ENCODE data around the gene CLCN6. TPM values are rescaled to one million over a fixed set of nuclear protein-coding genes. Genes with fewer than 3 reads are reported as not detected.

CLCN6 gene
- total RNA-seq, 2 donors from 2014 or later = 27.5 to 31.5 TPM

DNA sequence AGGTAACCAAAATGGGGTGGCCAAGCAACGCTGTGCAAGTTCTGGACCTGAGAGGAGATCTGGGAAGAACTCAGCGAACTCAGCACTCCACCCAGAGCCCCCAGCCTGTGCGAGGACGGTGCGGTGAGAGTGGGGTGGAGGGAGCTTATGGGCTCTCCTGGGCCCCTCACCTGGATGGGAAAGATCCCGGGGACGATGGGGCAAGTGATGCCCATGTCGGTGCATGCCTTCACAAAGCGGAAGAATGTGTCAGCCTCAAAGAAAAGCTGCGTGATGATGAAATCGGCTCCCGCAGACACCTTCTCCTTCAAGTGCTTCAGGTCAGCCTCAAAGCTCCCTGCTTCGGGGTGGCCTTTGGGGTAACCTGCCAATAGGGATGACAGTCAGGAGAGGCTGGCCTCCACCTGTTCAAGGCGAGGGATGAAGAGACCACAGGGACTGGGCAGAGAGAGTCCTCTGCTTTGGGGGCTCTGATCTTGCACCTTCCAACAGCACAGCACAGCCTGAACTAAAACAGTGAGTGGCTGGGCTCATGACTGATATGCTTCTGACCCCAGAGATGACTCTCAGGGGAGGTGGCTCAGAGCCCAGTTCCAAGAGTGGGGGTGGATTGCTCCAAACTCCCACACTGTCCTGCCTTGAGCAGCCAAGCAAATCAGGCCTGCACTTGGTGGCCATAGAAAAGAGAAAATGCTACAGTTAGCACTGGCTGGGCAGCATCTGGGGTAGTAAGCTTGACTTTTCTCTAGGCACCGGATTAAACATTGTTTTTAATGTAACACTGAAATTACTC, 9.8 kb upstream of the CLCN6 start:
- Histone ChIP-seq H3K4me3 (no peak overlapping the region), H3K36me3 (peaks cover 43% of the 10 kb centered on the region), H3K27ac (peak overlapping the region; percentile 92 to 93), H3K4me1 (ENCODE audit: control insufficient read depth in 1 of 2, low read depth in 2 of 2) (peaks cover 23 to 48% of the 10 kb centered on the region in 2 donors), H3K27me3 (replicated peaks; ENCODE audit: insufficient read depth) (no peaks in the 10 kb centered on the region), H3K9me3 (no peaks in the 10 kb centered on the region)
- ATAC-seq (ENCODE audit: insufficient number of reproducible peaks, low FRiP score, low read depth) (no peak), DNase-seq (ENCODE audit: low spot score) (no peak)
- TF ChIP-seq, protein P1, sequence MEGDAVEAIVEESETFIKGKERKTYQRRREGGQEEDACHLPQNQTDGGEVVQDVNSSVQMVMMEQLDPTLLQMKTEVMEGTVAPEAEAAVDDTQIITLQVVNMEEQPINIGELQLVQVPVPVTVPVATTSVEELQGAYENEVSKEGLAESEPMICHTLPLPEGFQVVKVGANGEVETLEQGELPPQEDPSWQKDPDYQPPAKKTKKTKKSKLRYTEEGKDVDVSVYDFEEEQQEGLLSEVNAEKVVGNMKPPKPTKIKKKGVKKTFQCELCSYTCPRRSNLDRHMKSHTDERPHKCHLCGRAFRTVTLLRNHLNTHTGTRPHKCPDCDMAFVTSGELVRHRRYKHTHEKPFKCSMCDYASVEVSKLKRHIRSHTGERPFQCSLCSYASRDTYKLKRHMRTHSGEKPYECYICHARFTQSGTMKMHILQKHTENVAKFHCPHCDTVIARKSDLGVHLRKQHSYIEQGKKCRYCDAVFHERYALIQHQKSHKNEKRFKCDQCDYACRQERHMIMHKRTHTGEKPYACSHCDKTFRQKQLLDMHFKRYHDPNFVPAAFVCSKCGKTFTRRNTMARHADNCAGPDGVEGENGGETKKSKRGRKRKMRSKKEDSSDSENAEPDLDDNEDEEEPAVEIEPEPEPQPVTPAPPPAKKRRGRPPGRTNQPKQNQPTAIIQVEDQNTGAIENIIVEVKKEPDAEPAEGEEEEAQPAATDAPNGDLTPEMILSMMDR (IDR thresholded peaks at IDR 0.05) = no peak

DNA sequence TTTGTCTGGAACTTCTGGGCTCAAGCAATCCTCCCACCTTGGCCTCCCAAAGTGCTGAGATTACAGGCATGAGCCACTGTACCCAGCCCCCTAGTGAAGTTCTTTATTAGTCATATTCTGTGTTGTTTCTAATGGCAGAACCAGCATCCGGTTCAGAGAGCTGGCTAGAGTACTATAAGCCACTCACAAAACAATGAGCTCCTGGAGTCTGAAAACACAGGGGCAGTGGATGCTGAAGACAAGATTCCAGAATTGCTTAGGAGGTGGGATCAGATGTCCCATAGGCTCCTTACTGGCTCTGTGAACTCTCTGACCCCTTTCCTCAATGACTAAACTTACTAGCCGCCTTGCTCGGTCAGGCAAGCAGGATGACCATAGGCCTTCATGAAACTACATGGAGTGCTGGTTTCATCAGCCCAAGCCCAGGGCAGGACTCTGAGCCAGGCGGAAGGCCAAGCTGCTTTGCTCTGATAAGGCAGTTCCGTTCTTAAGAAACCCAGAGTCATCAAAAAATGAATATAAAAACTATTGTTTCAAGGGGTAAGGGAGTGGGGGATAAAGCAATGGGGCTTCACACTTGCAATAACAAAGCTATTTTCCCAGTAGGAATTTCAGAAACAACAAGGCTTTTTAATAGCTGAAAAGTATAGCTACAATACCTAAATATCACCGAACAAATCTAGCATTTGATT, 8.3 kb upstream of the CLCN6 start:
- Histone ChIP-seq H3K27me3 (replicated peaks; ENCODE audit: insufficient read depth) (no peaks in the 10 kb centered on the region), H3K27ac (peak overlapping the region; percentile 92 to 93), H3K4me3 (no peak overlapping the region), H3K9me3 (no peaks in the 10 kb centered on the region), H3K36me3 (peaks cover 43% of the 10 kb centered on the region), H3K4me1 (ENCODE audit: control insufficient read depth in 1 of 2, low read depth in 2 of 2) (peaks cover 21 to 54% of the 10 kb centered on the region in 2 donors)
- TF ChIP-seq, protein P1 (IDR thresholded peaks at IDR 0.05) = no peak
- ATAC-seq (ENCODE audit: insufficient number of reproducible peaks, low FRiP score, low read depth) = peak; percentile 81
- peak; percentile 73 for DNase-seq (ENCODE audit: low spot score)

DNA sequence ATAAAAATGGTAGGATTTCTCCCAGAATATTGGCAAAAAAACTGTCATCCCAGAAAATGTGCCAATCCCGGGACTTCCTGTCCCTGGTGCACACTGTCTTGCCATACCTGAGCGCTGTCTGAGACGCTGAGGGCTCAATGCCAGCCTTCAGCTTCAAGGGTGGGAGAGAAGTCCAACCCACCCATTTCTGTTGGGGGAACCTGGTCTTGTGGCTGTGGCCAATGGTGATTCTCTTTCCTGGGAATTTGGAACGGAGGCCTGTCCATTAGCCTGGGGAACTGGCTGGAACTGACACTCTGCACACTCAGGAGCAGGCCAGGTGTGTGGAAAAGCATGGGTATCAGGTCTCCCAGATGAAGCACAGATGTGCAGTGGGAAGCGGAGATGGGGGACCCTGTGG, 6.9 kb upstream of the CLCN6 start:
- TF ChIP-seq, protein P1 (IDR thresholded peaks at IDR 0.05) = no peak
- no peak overlapping the region for H3K4me3 ChIP-seq
- H3K27me3 ChIP-seq (replicated peaks; ENCODE audit: insufficient read depth) = no peaks in the 10 kb centered on the region
- ATAC-seq (ENCODE audit: insufficient number of reproducible peaks, low FRiP score, low read depth) (no peak), DNase-seq (ENCODE audit: low spot score) (no peak)
- peaks cover 36% of the 10 kb centered on the region for H3K36me3 ChIP-seq
- H3K27ac ChIP-seq = peak overlapping the region; percentile 53 to 92
- peaks cover 26 to 66% of the 10 kb centered on the region in 2 donors for H3K4me1 ChIP-seq (ENCODE audit: control insufficient read depth in 1 of 2, low read depth in 2 of 2)
- H3K9me3 ChIP-seq = no peaks in the 10 kb centered on the region

DNA sequence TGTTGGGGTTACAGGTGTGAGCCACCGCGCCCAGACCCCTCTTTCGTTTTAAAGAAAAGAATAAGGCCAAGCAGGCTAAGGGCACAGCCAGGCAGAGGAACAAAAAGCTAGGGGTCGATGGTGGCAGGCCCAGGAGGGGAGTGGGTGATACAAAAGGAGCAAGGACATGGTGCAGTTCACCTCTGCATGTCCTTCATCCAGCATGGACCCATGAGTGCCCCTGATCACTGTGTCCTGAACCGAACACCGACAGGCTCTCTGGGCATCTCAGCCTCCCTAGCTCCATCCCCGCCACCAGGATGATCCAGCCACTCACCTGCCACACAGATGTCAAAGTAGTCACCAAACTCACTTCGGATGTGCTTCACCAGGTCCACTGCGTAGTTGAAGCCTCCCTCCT, 6.1 kb upstream of the CLCN6 start:
- no peak overlapping the region for H3K4me3 ChIP-seq
- DNase-seq (ENCODE audit: low spot score) (no peak), ATAC-seq (ENCODE audit: insufficient number of reproducible peaks, low FRiP score, low read depth) (no peak)
- peak overlapping the region in 1 of 2 donors; percentile 24 for H3K27ac ChIP-seq
- H3K9me3 ChIP-seq = no peaks in the 10 kb centered on the region
- peaks cover 34 to 74% of the 10 kb centered on the region in 2 donors for H3K4me1 ChIP-seq (ENCODE audit: control insufficient read depth in 1 of 2, low read depth in 2 of 2)
- peaks cover 28% of the 10 kb centered on the region for H3K36me3 ChIP-seq
- H3K27me3 ChIP-seq (replicated peaks; ENCODE audit: insufficient read depth) = no peaks in the 10 kb centered on the region
- TF ChIP-seq, protein P1 (IDR thresholded peaks at IDR 0.05) = no peak

DNA sequence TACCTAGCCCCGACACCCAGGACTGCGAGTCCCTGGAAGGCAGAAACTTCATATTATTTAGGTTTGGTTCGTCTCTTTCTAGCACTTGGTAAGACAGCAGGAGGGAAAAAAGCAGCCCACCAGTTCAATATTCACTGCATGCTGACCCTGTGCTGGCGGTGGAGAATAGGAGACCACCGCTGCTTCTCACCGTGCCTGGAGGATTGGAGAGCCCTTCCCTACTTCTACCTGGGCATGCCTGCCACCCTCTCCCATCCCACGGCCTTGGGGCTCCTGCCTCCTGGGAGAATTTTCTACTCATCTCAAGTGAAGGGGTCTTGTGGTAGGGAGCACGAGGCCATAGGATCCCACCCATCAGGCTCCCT, 5.6 kb upstream of the CLCN6 start:
- Histone ChIP-seq H3K9me3 (no peaks in the 10 kb centered on the region), H3K27ac (peak overlapping the region in 1 of 2 donors; percentile 24), H3K4me3 (no peak overlapping the region), H3K36me3 (peaks cover 23% of the 10 kb centered on the region), H3K27me3 (replicated peaks; ENCODE audit: insufficient read depth) (no peaks in the 10 kb centered on the region), H3K4me1 (ENCODE audit: control insufficient read depth in 1 of 2, low read depth in 2 of 2) (peaks cover 35 to 76% of the 10 kb centered on the region in 2 donors)
- TF ChIP-seq, protein P1 (IDR thresholded peaks at IDR 0.05) = no peak
- no peak for DNase-seq (ENCODE audit: low spot score)
- no peak for ATAC-seq (ENCODE audit: insufficient number of reproducible peaks, low FRiP score, low read depth)

Data from thoracic aorta (tissue), 2 donors.